KMS-11 (cell line): ENCODE measurements around the gene UBA7.

Experiments
- H2AFZ ChIP-seq: fragments of 200-600 bp; sonication (generic); 2 replicates; pipeline ENCODE4 v1.6.1; 2016; ENCODE audit warnings: antibody characterized with exemption, mixed run types, low read depth
- H3K27ac ChIP-seq: fragments of 200-600 bp; sonication (generic); 2 replicates; pipeline ENCODE4 v1.6.1; 2016; ENCODE audit warnings: mild to moderate bottlenecking, mixed run types
- H3K27me3 ChIP-seq: fragments of 200-600 bp; sonication (generic); 2 replicates; pipeline ENCODE4 v1.6.1; 2017; ENCODE audit warnings: mild to moderate bottlenecking, low read depth, mixed run types, moderate library complexity; ENCODE audit not compliant: insufficient read depth
- H3K36me3 ChIP-seq: fragments of 200-600 bp; sonication (generic); 2 replicates; pipeline ENCODE4 v1.6.1; 2017; ENCODE audit warnings: mild to moderate bottlenecking, mixed run types; ENCODE audit not compliant: insufficient read depth
- H3K4me1 ChIP-seq: fragments of 200-600 bp; sonication (generic); 2 replicates; pipeline ENCODE4 v1.6.1; 2016; ENCODE audit warnings: mild to moderate bottlenecking, low read depth, mixed run types; ENCODE audit not compliant: poor library complexity, severe bottlenecking
- H3K4me2 ChIP-seq: fragments of 200-600 bp; sonication (generic); 2 replicates; pipeline ENCODE4 v1.7.0; 2016; ENCODE audit warnings: mild to moderate bottlenecking, mixed run types
- H3K4me3 ChIP-seq: fragments of 200-600 bp; sonication (generic); IDR thresholded peaks from 2 replicates; pipeline ENCODE4 v1.6.1; 2017; ENCODE audit warnings: low read depth, low read length, mixed read lengths; ENCODE audit not compliant: insufficient read depth
- H3K79me2 ChIP-seq: fragments of 200-600 bp; sonication (generic); 2 replicates; pipeline ENCODE4 v1.6.1; 2016; ENCODE audit warnings: low read depth, mixed run types; ENCODE audit not compliant: insufficient read depth
- H3K9ac ChIP-seq: fragments of 200-600 bp; sonication (generic); 2 replicates; pipeline ENCODE4 v1.6.1; 2016; ENCODE audit warnings: mild to moderate bottlenecking, mixed run types
- H4K20me1 ChIP-seq: fragments of 200-600 bp; sonication (generic); 2 replicates; pipeline ENCODE4 v1.6.1; 2016; ENCODE audit warnings: mild to moderate bottlenecking, mixed run types; ENCODE audit not compliant: insufficient read depth
- CTCF ChIP-seq: fragments of 200-600 bp; sonication (generic); conservative IDR thresholded peaks from 2 replicates; pipeline ENCODE4 v1.6.1; 2017; ENCODE audit warnings: low read depth, mild to moderate bottlenecking, antibody characterized with exemption, low read length, moderate library complexity, mixed read lengths

Gene UBA7

DNA sequence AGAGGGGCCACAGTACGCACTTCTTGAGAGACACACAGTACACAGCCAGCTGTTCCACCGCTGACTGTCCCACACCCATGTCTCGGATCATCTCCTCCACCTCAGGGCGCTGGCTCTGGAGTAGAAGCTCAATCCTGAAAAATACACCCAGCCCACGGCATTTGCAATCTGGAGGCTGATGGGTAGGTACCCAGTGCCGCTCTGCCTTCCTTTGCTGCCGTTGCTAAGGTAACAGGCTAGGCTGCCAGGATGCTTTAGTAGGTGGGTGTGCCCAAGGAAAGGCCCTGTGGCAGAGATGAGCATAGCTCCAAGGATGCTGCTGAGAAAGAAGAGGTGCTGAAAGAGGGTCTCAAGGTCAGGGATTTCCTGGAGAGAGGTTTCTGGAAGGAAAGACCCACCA is 28.1 kb upstream of the UBA7 start:
- Histone ChIP-seq H3K27me3 (no peaks in the 10 kb centered on the region), H3K9ac (no peak overlapping the region), H3K4me3 (no peak overlapping the region), H3K36me3 (no peaks in the 10 kb centered on the region), H4K20me1 (no peaks in the 10 kb centered on the region), H3K79me2 (no peaks in the 10 kb centered on the region), H3K4me1 (no peaks in the 10 kb centered on the region), H3K27ac (no peak overlapping the region), H2AFZ (no peak overlapping the region), H3K4me2 (no peak overlapping the region)
- no peak for TF ChIP-seq CTCF

DNA sequence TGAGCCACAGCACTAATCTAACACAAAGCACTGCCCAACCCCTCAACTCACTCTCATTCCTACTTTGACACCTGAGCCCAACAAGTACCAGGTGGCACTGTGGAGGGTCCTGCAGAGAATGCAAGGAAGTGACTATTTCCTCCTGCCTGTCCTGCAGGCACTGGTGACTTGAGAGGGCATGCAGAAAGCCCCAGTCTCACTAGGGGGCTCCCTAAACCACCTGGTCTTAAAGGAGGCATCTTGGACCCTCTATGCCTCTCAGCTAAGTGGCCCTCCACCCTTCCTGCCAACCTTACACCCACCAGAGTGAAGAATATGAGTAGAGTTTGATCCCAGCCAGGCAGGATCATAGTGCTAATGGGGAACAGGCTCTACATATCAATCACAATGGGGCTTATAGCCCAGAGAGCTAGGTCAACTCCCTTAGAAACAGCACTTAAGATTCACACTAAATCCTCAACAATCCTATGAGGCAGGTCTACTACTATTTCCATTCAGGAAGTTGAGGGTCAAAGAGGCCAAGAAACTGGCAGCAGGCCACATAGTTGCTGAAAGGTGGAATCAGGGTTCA is 27.5 kb upstream of the UBA7 start:
- TF ChIP-seq CTCF: peak; percentile 27; the same call in 1 of the 2 replicates
- H3K4me1 ChIP-seq: no peaks in the 10 kb centered on the region
- H3K27ac ChIP-seq: no peak overlapping the region
- no peaks in the 10 kb centered on the region for H3K27me3 ChIP-seq
- no peak overlapping the region for H2AFZ ChIP-seq
- no peak overlapping the region for H3K9ac ChIP-seq
- no peaks in the 10 kb centered on the region for H3K79me2 ChIP-seq
- H3K4me3 ChIP-seq: no peak overlapping the region
- H4K20me1 ChIP-seq: no peaks in the 10 kb centered on the region
- no peak overlapping the region for H3K4me2 ChIP-seq
- H3K36me3 ChIP-seq: no peaks in the 10 kb centered on the region

- Histone ChIP-seq H3K79me2 (no peaks in the 10 kb centered on the region), H3K4me3 (no peak overlapping the region), H3K27me3 (no peaks in the 10 kb centered on the region), H3K27ac (no peak overlapping the region), H3K9ac (no peak overlapping the region), H3K4me2 (no peak overlapping the region), H2AFZ (no peak overlapping the region), H4K20me1 (no peaks in the 10 kb centered on the region), H3K36me3 (no peaks in the 10 kb centered on the region), H3K4me1 (no peaks in the 10 kb centered on the region)
- TF ChIP-seq CTCF: no peak
Measured at GRCh38 chr3:49840388-49840787, 26.6 kb upstream of the UBA7 start.

GRCh38 chr3:49839193-49839809 is 25.5 kb upstream of the UBA7 start:
- Histone ChIP-seq H3K27me3 (no peaks in the 10 kb centered on the region), H3K4me2 (no peak overlapping the region)

More at GRCh38 chr3:49839193-49839809, 25.5 kb upstream of the UBA7 start:
- Histone ChIP-seq H4K20me1 (no peaks in the 10 kb centered on the region), H3K4me1 (no peaks in the 10 kb centered on the region), H3K36me3 (no peaks in the 10 kb centered on the region), H2AFZ (no peak overlapping the region), H3K4me3 (no peak overlapping the region), H3K27ac (no peak overlapping the region), H3K9ac (no peak overlapping the region), H3K79me2 (no peaks in the 10 kb centered on the region)
- peak; percentile 75 for TF ChIP-seq CTCF
